ENCODE results near the gene EFNA5.

The EFNA5 gene

GRCh38 chr5:107670932-107671741 is at the start of gene EFNA5:
Gene EFNA5, minus strand, starts transcription at chr5:107670937.
- no peak for DNase-seq (ENCODE audit: low read depth in 2 of 2)

DNA sequence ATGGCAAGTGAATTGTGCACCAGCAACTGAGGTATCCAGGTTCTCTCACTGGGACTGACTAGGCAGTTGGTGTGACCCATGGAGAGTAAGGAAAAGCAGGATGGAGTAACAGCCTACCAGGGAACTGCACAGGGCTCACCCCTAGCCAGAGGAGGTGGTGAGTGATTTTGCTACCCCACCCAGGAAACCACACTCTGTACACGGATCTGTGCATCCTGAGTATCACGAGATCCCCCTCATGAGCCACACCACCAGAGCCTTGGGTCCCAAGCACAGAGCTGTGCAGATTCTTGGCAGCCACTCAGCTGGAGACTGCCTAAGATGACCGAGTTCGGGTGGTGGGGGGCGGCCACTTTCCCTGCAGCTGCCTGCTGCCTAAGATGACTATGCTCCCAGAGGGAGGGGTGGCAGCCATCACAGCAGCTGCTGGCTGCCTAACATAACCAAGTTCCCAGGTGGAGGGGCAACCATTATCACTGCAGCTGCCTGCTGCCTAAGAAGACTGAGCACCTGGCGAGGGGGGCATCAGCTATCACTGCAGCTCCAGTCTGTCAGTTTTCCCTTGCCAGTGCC is 48.4 kb upstream of the EFNA5 start:
- DNase-seq (ENCODE audit: low read depth in 2 of 2): no peak

DNA sequence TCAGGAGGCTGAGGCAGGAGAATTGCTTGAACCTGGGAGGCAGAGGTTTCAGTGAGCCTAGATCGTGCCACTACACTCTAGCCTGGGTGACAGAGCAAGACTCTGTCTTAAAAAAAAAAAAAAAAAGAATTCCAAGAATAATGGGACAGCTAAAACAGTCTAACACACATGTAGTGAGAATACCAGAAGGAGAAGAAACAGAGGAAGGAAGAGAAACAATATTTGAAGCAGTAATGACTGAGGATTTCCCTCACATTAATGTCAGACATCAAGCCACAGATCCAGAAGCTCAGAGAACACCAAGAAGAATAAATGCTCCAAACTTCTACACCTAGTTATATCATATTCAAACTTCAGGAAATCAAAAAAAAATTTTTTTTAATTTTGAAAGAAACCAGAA is 47.1 kb upstream of the EFNA5 start:
- no peak for DNase-seq (ENCODE audit: low read depth in 2 of 2)

DNA sequence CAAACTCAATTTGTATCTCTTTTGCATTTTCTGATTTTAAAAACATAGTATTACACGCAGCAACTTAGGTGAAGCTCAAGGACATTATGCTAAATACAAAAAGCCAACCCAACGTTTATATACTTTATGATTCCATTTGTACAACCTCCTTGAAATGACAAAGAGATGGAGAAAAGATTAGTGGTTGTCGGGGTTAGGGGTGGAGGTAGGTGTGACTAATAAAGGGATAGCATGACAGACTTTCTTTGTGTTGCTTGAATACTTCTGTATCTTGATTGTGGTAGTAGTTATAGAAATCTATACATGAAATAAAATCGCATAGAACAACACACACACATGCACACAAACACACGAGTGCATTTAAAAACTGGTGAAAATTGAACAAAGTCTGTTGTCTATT is 42.5 kb upstream of the EFNA5 start:
- no peak for DNase-seq (ENCODE audit: low read depth in 2 of 2)

GRCh38 chr5:107712359-107712870 is 41.7 kb upstream of the EFNA5 start:
- DNase-seq (ENCODE audit: low read depth in 2 of 2): no peak

- no peak for DNase-seq (ENCODE audit: low read depth in 2 of 2)
Measured at GRCh38 chr5:107705402-107706014, 34.8 kb upstream of the EFNA5 start.

- no peak for DNase-seq (ENCODE audit: low read depth in 2 of 2)
Measured at GRCh38 chr5:107704681-107705401, 34.1 kb upstream of the EFNA5 start.

- DNase-seq (ENCODE audit: low read depth in 2 of 2): no peak
Measured at GRCh38 chr5:107700481-107700880, 29.7 kb upstream of the EFNA5 start.

DNA sequence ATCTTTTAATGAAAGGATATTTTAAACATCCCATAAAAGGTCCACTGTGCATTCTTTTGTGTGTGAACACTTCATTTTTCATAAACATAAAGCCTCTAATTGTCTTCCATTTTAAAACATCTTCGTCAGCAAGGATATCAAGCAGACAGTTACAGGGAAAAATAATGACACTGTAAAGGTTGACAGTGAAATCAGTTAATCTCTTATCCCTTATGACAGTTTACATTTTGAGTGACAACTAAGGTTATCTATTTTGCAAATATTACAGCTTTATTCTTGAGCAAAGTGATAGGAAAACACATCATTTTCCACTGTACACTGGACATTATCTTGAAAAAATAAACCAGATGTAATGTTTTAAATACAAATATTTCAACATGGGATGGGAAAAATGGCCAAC is 28.7 kb upstream of the EFNA5 start:
- DNase-seq (ENCODE audit: low read depth in 2 of 2): no peak

- DNase-seq (ENCODE audit: low read depth in 2 of 2): no peak
Measured at GRCh38 chr5:107698286-107698685, 27.5 kb upstream of the EFNA5 start.

GRCh38 chr5:107696498-107696897 is 25.8 kb upstream of the EFNA5 start:
- DNase-seq (ENCODE audit: low read depth in 2 of 2): no peak

- DNase-seq (ENCODE audit: low read depth in 2 of 2): no peak
Measured at GRCh38 chr5:107696080-107696479, 25.3 kb upstream of the EFNA5 start.

DNA sequence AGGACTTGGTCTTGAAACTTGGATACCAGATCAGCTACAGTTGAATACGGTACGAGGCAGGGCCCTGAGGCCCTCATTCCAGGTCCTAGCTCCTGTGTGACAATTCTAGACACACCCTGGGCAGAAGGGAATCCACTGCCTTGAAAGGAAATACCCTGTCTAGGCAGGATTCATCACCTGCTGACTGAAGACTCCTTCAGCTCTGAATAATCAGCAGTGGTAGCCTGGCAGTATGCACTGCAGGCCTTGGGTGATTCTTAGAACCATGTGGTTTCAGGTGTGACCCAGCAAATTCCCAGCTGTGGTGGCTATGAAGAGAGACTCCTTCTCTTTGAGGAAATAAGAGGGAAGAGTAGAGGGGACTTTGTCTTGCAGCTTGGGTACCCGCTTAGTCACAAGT is 17.2 kb upstream of the EFNA5 start:
- no peak for DNase-seq (ENCODE audit: low read depth in 2 of 2)

DNA sequence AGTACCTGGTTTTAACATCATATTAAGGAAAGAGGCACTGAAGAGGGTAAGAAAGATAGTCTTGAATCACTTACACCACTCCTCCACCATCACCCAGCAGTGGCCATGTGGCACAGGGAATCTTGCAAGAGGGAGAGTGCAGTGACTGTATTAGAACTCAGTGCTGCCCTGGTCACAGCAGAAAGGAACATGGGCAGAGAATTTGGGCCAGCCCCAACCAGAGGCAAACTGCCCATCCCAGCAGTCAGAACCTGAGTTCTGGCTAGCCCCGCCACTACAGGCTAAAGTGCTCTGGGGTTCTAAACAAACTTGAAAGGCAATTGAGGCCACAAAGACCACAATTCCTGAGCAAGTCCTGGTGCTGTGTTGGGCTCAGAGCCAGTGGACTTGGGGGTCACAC is 16.7 kb upstream of the EFNA5 start:
- DNase-seq (ENCODE audit: low read depth in 2 of 2): no peak

GRCh38 chr5:107682533-107682932 is 11.8 kb upstream of the EFNA5 start:
- DNase-seq (ENCODE audit: low read depth in 2 of 2): no peak

DNA sequence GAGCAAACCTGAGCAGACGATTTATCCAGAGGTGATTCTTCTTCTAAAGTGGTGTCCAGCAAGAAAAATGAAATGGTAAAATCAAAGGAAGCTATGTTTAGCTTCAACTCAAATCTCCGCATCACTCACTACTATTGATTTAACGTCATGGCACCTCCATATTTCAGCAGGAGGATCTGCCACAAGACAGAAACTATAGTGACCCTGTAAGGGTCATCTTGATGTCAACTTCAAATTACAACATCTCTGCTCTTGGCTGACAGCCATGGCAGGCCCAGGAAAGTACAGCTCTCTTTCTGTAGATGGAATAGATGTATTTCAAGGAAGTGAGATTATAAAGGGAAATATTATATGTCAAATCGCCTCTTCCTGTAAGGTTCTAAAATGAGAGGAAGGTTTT is 10.1 kb upstream of the EFNA5 start:
- DNase-seq (ENCODE audit: low read depth in 2 of 2): no peak

- DNase-seq (ENCODE audit: low read depth in 2 of 2): no peak
Measured at GRCh38 chr5:107680099-107680498, 9.4 kb upstream of the EFNA5 start.

- DNase-seq (ENCODE audit: low read depth in 2 of 2): no peak
Measured at GRCh38 chr5:107676702-107677101, 6.0 kb upstream of the EFNA5 start.

- no peak for DNase-seq (ENCODE audit: low read depth in 2 of 2)
Measured at GRCh38 chr5:107675201-107675600, 4.5 kb upstream of the EFNA5 start.

GRCh38 chr5:107674655-107675054 is 3.9 kb upstream of the EFNA5 start:
- DNase-seq (ENCODE audit: low read depth in 2 of 2): no peak

DNA sequence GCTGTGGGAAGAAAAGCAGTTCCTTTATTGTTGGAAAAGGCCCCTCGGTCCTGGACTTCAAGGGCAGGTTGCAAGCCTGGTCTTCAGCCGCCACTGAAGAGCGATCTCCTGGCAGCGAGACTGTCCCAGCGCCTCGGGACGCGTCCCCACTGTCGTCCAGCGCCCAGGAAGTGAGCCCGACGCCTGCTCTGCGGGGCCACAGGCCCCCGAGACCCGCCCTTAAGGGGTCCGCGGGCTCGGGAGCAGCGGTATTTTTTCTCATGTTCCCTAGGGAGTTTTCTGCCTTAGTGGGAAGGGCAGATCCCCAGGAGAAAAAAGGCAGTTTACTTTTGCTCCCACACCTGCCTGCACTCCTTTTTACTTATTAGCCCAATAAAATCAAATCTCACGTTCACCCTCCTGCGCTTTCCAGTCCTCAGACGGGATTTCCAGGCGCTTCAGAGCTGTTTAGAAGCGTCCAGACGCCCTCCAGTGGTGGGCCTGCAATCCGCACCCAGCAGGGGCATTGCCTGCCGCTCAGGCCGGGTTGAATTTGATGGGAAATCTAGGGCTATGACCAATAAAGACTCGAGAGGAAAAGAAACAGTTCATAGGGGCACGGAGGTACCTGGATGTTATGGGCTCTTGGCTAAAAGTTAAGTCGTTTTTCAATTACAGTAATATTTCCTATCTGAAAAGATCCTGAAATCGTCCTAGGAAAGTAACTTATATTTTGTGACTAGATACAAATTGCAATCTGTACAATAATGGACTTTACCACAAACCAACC is 2.8 kb upstream of the EFNA5 start:
- DNase-seq (ENCODE audit: low read depth in 2 of 2): peak; percentile 56 to 63

DNA sequence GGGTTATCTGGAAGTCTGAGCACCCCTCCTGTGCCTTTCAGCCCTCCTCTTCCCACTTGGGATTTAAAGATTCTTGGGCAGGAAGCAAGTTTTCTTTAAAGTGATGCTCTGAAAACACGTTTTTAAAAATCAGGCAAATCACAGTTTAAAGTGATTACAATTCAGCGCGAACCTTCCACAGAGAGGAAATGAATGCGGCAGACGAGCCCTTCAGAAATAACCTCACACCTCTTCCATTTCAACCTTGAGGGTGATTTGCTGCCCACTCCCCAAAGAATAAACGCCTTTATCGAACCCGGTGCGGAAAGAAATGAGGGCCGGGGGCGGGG is 2.3 kb upstream of the EFNA5 start:
- DNase-seq (ENCODE audit: low read depth in 2 of 2): no peak
